NT2/D1 (cell line): ENCODE measurements around the gene TOM1.
A peak's percentile ranks its signal among the peaks of the same experiment; 100 is the strongest.

Experiments
- DNase-seq: peaks from one replicate; pipeline ENCODE4 v3.0.0-alpha.2; 2011; ENCODE audit warnings: low read depth, low spot score
- H3K27me3 ChIP-seq: 2 replicates; pipeline ENCODE4 v1.6.0; 2011; ENCODE audit warnings: mild to moderate bottlenecking; ENCODE audit not compliant: insufficient read length, insufficient read depth
- H3K36me3 ChIP-seq: 2 replicates; pipeline ENCODE4 v1.6.1; 2011; ENCODE audit warnings: mild to moderate bottlenecking, low read length, mixed read lengths; ENCODE audit not compliant: insufficient read depth, insufficient read length
- H3K4me1 ChIP-seq: 2 replicates; pipeline ENCODE4 v1.5.1; 2011; ENCODE audit not compliant: insufficient read depth, insufficient read length
- H3K4me3 ChIP-seq: 2 replicates; pipeline ENCODE4 v1.5.1; 2011; ENCODE audit warnings: low read depth; ENCODE audit not compliant: insufficient read length
- H3K9ac ChIP-seq: 2 replicates; pipeline ENCODE4 v1.6.0; 2011; ENCODE audit warnings: low read depth; ENCODE audit not compliant: insufficient read length
- H3K9me3 ChIP-seq: 2 replicates; pipeline ENCODE4 v1.5.1; 2011; ENCODE audit warnings: mild to moderate bottlenecking, low read length; ENCODE audit not compliant: insufficient read depth
- SUZ12 ChIP-seq: IDR thresholded peaks from 2 replicates; pipeline ENCODE4 v1.6.1; 2011; ENCODE audit not compliant: insufficient read length, insufficient read depth; ENCODE audit errors: extremely low read depth
- YY1 ChIP-seq: IDR thresholded peaks from 2 replicates; pipeline ENCODE4 v1.6.1; 2011; ENCODE audit not compliant: insufficient read length, insufficient read depth
- ZNF274 ChIP-seq: IDR thresholded peaks from 2 replicates; pipeline ENCODE4 v1.6.1; 2011; ENCODE audit warnings: mild to moderate bottlenecking, low read depth, low read length

Gene TOM1

DNA sequence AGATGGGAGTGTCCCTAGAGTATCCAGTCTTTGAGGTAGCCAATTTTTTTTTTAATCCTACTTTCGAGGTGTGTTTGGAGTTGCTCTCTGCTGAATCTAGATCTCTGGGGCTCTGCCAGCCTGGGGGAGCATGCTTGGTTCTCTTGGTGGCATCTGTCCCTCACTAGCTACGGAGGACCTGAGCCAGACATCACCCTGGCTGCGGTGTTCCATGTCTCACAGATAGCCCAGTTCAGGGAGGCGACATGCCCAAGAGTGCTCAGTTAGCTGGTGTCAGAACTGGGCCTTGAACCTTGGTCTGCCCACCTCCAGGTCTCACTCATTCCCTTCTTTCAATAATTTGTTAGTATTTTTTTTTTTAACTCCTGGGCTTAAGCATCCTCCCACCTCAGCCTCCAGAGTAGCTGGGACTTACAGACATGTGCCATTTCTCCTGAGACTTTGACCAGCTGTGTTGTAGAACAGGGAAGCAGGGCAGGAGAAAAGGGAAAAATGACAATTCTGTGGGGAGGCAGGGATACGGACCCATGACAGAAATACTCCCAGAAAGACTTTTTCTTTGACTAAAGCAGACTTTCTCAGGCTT lies 81.8 kb downstream of the TOM1 start:
- Histone ChIP-seq H3K9ac (peak overlapping the region; percentile 87), H3K9me3 (no peaks in the 10 kb centered on the region), H3K4me3 (peak overlapping the region; percentile 64), H3K4me1 (peaks cover 8% of the 10 kb centered on the region), H3K27me3 (no peaks in the 10 kb centered on the region), H3K36me3 (peaks cover 16% of the 10 kb centered on the region)
- TF ChIP-seq SUZ12 (no peak), YY1 (no peak), ZNF274 (no peak)
- DNase-seq = no peak

DNA sequence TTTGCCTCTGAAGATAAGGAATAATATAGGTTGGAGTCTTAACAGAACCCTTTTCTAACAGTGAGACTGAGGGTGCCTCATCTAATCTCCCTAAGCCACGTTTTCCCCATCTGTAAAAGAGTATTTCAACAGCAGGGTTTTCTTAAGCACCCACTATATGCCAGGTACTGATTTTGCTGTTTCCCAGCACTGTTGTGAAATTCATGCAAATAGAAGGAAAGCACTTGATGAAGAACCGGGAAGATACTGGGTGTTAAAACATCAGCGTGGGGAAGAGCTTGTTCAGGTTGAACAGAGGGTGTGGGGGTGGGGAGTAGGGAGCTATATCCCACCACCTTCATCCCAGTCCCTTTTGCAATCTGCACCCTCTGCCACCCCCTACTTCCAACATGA lies 84.0 kb downstream of the TOM1 start:
- no peak for DNase-seq
- Histone ChIP-seq H3K9ac (no peak overlapping the region), H3K9me3 (no peaks in the 10 kb centered on the region), H3K27me3 (no peaks in the 10 kb centered on the region), H3K4me1 (peaks cover 4% of the 10 kb centered on the region), H3K36me3 (peaks cover 30% of the 10 kb centered on the region), H3K4me3 (no peak overlapping the region)
- TF ChIP-seq YY1 (no peak), ZNF274 (no peak), SUZ12 (no peak)

DNA sequence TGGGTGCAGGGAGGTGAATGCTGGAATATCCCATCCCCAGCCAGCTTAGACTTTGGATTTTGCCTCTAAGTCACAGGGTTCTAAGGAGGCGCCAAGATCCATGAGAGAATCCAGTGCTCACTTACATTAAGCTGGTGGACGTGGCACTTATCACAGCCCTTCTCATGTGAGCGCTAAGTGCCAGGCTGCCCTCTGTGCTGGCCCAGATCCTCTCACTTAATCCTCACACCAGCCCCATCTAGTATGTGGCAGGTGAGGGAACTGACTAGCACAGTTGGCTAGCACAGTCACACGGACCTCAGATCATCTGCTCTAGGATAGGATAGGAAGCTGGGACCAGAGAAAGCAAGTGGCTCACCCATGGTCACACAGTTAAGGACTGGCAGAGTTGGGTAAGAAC lies 84.8 kb downstream of the TOM1 start:
- Histone ChIP-seq H3K27me3 (no peaks in the 10 kb centered on the region), H3K36me3 (peaks cover 30% of the 10 kb centered on the region), H3K4me1 (peaks cover 4% of the 10 kb centered on the region), H3K9ac (no peak overlapping the region), H3K4me3 (no peak overlapping the region), H3K9me3 (no peaks in the 10 kb centered on the region)
- no peak for DNase-seq
- TF ChIP-seq SUZ12 (no peak), YY1 (no peak), ZNF274 (no peak)

DNA sequence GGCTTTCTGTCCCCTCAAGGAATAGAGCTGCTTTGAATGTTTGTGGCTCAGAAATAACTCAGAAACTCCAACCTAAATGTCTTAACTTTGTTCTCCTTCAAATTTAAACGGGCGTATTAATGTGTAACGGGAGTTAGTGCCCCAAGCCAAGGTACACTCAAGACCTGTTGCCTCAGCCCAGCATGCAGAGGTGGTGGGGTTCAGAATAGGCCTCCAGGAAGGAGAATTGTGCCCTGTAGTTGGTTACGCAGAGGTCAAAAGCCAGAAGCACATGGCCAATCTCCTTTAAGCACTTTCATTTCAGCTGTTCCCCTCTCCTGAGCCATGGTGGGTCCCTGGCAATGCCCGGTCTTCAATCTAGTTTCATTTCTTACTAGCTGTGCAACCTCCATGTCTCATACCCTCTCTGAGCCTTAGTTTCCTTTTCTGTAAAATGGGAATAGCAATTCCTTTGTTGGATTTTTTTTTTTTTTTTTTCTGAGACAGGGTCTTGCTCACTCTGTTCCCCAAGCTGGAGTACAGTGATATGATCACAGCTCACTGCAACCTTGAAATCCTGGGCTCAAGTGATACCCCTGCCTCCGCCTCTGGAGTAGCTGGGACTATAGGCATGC lies 85.4 kb downstream of the TOM1 start:
- Histone ChIP-seq H3K4me3 (no peak overlapping the region), H3K9ac (no peak overlapping the region), H3K27me3 (no peaks in the 10 kb centered on the region), H3K9me3 (no peaks in the 10 kb centered on the region), H3K36me3 (peaks cover 35% of the 10 kb centered on the region), H3K4me1 (peaks cover 4% of the 10 kb centered on the region)
- TF ChIP-seq YY1 = no peak
- no peak for TF ChIP-seq ZNF274
- no peak for TF ChIP-seq SUZ12
- DNase-seq = no peak

GRCh38 chr22:35386670-35387288 lies 87.1 kb downstream of the TOM1 start:
- no peak for TF ChIP-seq ZNF274
- no peak for TF ChIP-seq SUZ12
- TF ChIP-seq YY1 = no peak
- Histone ChIP-seq H3K36me3 (peaks cover 44% of the 10 kb centered on the region), H3K27me3 (no peaks in the 10 kb centered on the region), H3K9me3 (no peaks in the 10 kb centered on the region), H3K4me3 (no peak overlapping the region), H3K9ac (no peak overlapping the region), H3K4me1 (no peaks in the 10 kb centered on the region)
- no peak for DNase-seq

GRCh38 chr22:35390933-35391332 lies 91.2 kb downstream of the TOM1 start:
- no peak overlapping the region for H3K9ac ChIP-seq
- H3K36me3 ChIP-seq = peaks cover 46% of the 10 kb centered on the region
- H3K4me1 ChIP-seq = no peaks in the 10 kb centered on the region
- H3K27me3 ChIP-seq = no peaks in the 10 kb centered on the region
- H3K9me3 ChIP-seq = no peaks in the 10 kb centered on the region
- TF ChIP-seq SUZ12 = no peak
- no peak for TF ChIP-seq YY1
- TF ChIP-seq ZNF274 = no peak
- H3K4me3 ChIP-seq = no peak overlapping the region
- DNase-seq = no peak

DNA sequence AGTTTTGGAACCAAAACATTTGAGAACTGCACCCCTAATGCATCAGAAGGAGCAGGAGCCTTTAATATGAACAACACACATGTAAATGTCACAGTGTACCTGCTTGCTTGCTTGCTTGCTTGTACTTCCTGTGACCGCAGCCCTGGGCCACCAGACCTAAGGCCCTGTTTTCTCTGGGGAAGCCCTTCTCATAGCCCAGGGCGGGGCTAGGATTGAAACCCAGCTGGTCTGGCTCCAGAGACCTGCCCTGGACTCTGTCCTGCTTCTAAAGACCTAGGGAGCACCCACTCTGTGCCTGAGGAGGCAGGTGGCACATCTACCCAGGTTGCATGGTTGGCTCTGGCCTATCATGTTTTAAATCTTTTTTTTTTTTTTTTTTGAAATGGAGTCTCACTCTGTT lies 92.7 kb downstream of the TOM1 start:
- Histone ChIP-seq H3K4me3 (no peak overlapping the region), H3K9me3 (no peaks in the 10 kb centered on the region), H3K4me1 (no peaks in the 10 kb centered on the region), H3K36me3 (peaks cover 36% of the 10 kb centered on the region), H3K27me3 (no peaks in the 10 kb centered on the region), H3K9ac (no peak overlapping the region)
- TF ChIP-seq ZNF274 = no peak
- TF ChIP-seq SUZ12 = no peak
- no peak for TF ChIP-seq YY1
- DNase-seq = no peak
